Caco-2 (cell line): ENCODE data around the gene ZFAND4. TPM values are rescaled to one million over a fixed set of nuclear protein-coding genes. Genes with fewer than 3 reads are reported as not detected.

Source experiments
- BruUV-seq: library from RNA; stranded (reverse); fragments of 400-500 nt; replicated peaks from 2 replicates; lab custom pipeline; 2021; lab: Mats Ljungman, UMichigan
- CTCF ChIA-PET: fragments of 300-600 bp; sonication (Branson Sonifier 250); formaldehyde crosslinking; loops from one replicate; lab custom pipeline; 2022; ENCODE audit warnings: antibody characterized with exemption; lab: Charles Lee
- POLR2A ChIA-PET: fragments of 300-600 bp; sonication (Branson Sonifier 250); formaldehyde crosslinking; loops from one replicate; lab custom pipeline; 2022; ENCODE audit warnings: antibody characterized with exemption; lab: Charles Lee
- DNase-seq, 2 experiments: peaks; one replicate each; pipeline versions ENCODE4 v3.0.0 to v3.0.0-alpha.2; 2020 to 2022
- H3K27me3 ChIP-seq: replicated peaks from 2 replicates; pipeline ENCODE4 v1.6.0; 2011; ENCODE audit warnings: low read length; ENCODE audit not compliant: control insufficient read depth, insufficient read depth
- H3K36me3 ChIP-seq: 2 replicates; pipeline ENCODE4 v1.5.1; 2011; ENCODE audit warnings: low read length; ENCODE audit not compliant: control insufficient read depth, insufficient read depth
- H3K4me1 ChIP-seq: fragments of 250-450 bp; sonication (Bioruptor Pico); 2 replicates; pipeline ENCODE4 v1.5.1; 2020; ENCODE audit warnings: mild to moderate bottlenecking
- H3K4me3 ChIP-seq: 2 replicates; pipeline ENCODE4 v1.5.1; 2011; ENCODE audit warnings: low read depth, mild to moderate bottlenecking, control low read depth, low read length
- H3K9me3 ChIP-seq: fragments of 250-450 bp; sonication (Bioruptor Pico); 2 replicates; pipeline ENCODE4 v1.5.1; 2020; ENCODE audit warnings: mild to moderate bottlenecking, moderate library complexity
- H3K27ac Mint-ChIP-seq: one replicate; pipeline ENCODE4 v1.8.0; 2022; ENCODE audit warnings: mixed read lengths; ENCODE audit not compliant: unreplicated experiment
- H3K27me3 Mint-ChIP-seq: one replicate; pipeline ENCODE4 v1.8.0; 2022; ENCODE audit warnings: mixed read lengths; ENCODE audit not compliant: insufficient read depth, unreplicated experiment
- H3K36me3 Mint-ChIP-seq: one replicate; pipeline ENCODE4 v1.8.0; 2022; ENCODE audit warnings: mild to moderate bottlenecking, mixed read lengths; ENCODE audit not compliant: insufficient read depth, unreplicated experiment
- H3K4me1 Mint-ChIP-seq: one replicate; pipeline ENCODE4 v1.8.0; 2022; ENCODE audit warnings: low read depth, mixed read lengths; ENCODE audit not compliant: unreplicated experiment
- H3K4me3 Mint-ChIP-seq: one replicate; pipeline ENCODE4 v1.8.0; 2022; ENCODE audit warnings: mild to moderate bottlenecking, moderate library complexity, mixed read lengths; ENCODE audit not compliant: unreplicated experiment
- H3K9me3 Mint-ChIP-seq: one replicate; pipeline ENCODE4 v1.8.0; 2022; ENCODE audit warnings: mixed read lengths; ENCODE audit not compliant: unreplicated experiment
- CTCF ChIP-seq, 2 experiments: fragments of 200-600 bp in 1 of 2; IDR thresholded peaks; 1 replicate in 1 of 2; 2 replicates in 1 of 2; pipeline versions ENCODE4 v1.5.1 to v1.8.0; 2011 to 2022; ENCODE audit warnings: antibody characterized with exemption in 1 of 2, control low read depth in 1 of 2, inconsistent platforms in 1 of 2, low read depth in 1 of 2, low read length in 1 of 2, mild to moderate bottlenecking in 1 of 2, moderate library complexity in 1 of 2; ENCODE audit not compliant: insufficient read depth in 1 of 2, severe bottlenecking in 1 of 2, unreplicated experiment in 1 of 2
- intact Hi-C: fragments of 100-400 bp; cut with micrococcal nuclease; formaldehyde crosslinking; loops from one replicate; pipeline ENCODE4 v1.10.0; 2022; ENCODE audit not compliant: unreplicated experiment
- total RNA-seq: library from RNA; stranded (reverse); gene quantifications from 2 replicates; pipeline ENCODE4 v1.2.3, GENCODE V29; 2022

ZFAND4 gene
- total RNA-seq, 1 experiment from 2014 or later, result 9.3 TPM

- peaks cover 12% of the 10 kb centered on the region for H3K9me3 Mint-ChIP-seq
- CTCF ChIA-PET, result interaction anchor here (0.6 kb wide), 1 partner anchor 90 kb away, joined by 3 read pairs; no protein-coding TSS in a partner anchor
- Histone ChIP-seq H3K4me3 (no peak overlapping the region), H3K27me3 (no peaks in the 10 kb centered on the region), H3K9me3 (peaks cover 7% of the 10 kb centered on the region; the same call in 1 of the 2 replicates), H3K4me1 (no peaks in the 10 kb centered on the region), H3K36me3 (no peaks in the 10 kb centered on the region)
- no peak overlapping the region for H3K4me3 Mint-ChIP-seq
- POLR2A ChIA-PET, result no interaction called here
- no peak overlapping the region for H3K27ac Mint-ChIP-seq
- DNase-seq, result no peak
- no peaks in the 10 kb centered on the region for H3K36me3 Mint-ChIP-seq
- intact Hi-C loops, result no loop called here
- H3K4me1 Mint-ChIP-seq, result no peaks in the 10 kb centered on the region
- BruUV-seq, result no TSS peak
- H3K27me3 Mint-ChIP-seq, result no peaks in the 10 kb centered on the region
- TF ChIP-seq CTCF (IDR thresholded peaks at IDR 0.05; ENCODE audit: insufficient read depth in 1 of 2, low read depth in 1 of 2, low read length in 1 of 2, severe bottlenecking in 1 of 2, unreplicated experiment in 1 of 2), result no peak
Observed at GRCh38 chr10:45566415-45566814, 106.2 kb downstream of the ZFAND4 start.

Other genes starting within 250 kb of the ZFAND4 start
- 46.1 and 48.1 TPM in 2 replicates for gene WASHC2C, start 54.5 kb upstream of the ZFAND4 start, total RNA-seq
- 44.5 and 45.2 TPM in 2 replicates for gene AGAP4, start 174.7 kb upstream of the ZFAND4 start, total RNA-seq